ENCODE results near the gene FTO.

Gene FTO

GRCh38 chr16:54066451-54067105, 362.6 kb downstream of the FTO start:
- Histone ChIP-seq H4K8ac (ENCODE audit: low read depth, low read length) (no peak overlapping the region), H3K14ac (ENCODE audit: low read length) (no peak overlapping the region), H3K9me3 (replicated peaks in 1 of 2; ENCODE audit: control insufficient read depth in 2 of 2, insufficient read depth in 1 of 2, low read depth in 1 of 2, low read length in 2 of 2) (no peaks in the 10 kb centered on the region), H2AK5ac (ENCODE audit: low read depth, low read length) (no peak overlapping the region), H3K27me3 (ENCODE audit: control insufficient read depth in 3 of 3, insufficient read depth in 3 of 3, low read depth in 1 of 3, low read length in 3 of 3) (no peaks in the 10 kb centered on the region), H2BK12ac (ENCODE audit: low read length) (no peak overlapping the region), H3K27ac (replicated peaks; ENCODE audit: low read length) (no peak overlapping the region), H2BK120ac (ENCODE audit: low read depth, low read length) (no peak overlapping the region), H3K9ac (ENCODE audit: low read depth, low read length, poor library complexity) (no peak overlapping the region), H3K36me3 (replicated peaks in 1 of 2; ENCODE audit: control insufficient read depth in 2 of 2, insufficient read depth in 2 of 2, low read length in 2 of 2) (no peaks in the 10 kb centered on the region), H3K4ac (ENCODE audit: low read length) (no peak overlapping the region), H3K18ac (ENCODE audit: low read length) (peak overlapping the region; percentile 55), H3K23ac (ENCODE audit: low read depth, low read length, poor library complexity) (no peak overlapping the region), H3K4me1 (ENCODE audit: control insufficient read depth in 2 of 2, insufficient read depth in 1 of 2, low read depth in 1 of 2, low read length in 2 of 2) (peaks cover 10 to 19% of the 10 kb centered on the region in 2 donors), H3K79me1 (ENCODE audit: low read depth, low read length) (no peaks in the 10 kb centered on the region), H4K91ac (ENCODE audit: low read depth, low read length, poor library complexity) (no peak overlapping the region), H2BK15ac (ENCODE audit: low read length) (no peak overlapping the region), H3K4me3 (ENCODE audit: low read length in 2 of 2) (peak overlapping the region in 1 of 2 donors; percentile 32), H2AFZ (ENCODE audit: low read length) (no peak overlapping the region), H3K4me2 (ENCODE audit: insufficient read depth, low read length, poor library complexity, severe bottlenecking) (no peak overlapping the region), H2BK5ac (ENCODE audit: low read length) (no peak overlapping the region)
- DNase-seq (ENCODE audit: low spot score): no peak
- no CpG with 5 or more reads among the region's 4 CpGs for WGBS, 2 donors (ENCODE audit: extremely low coverage in 2 of 2, insufficient read length in 2 of 2, insufficient replicate concordance in 1 of 2)

- H3K9me3 ChIP-seq (replicated peaks in 1 of 2; ENCODE audit: control insufficient read depth in 2 of 2, insufficient read depth in 1 of 2, low read depth in 1 of 2, low read length in 2 of 2): no peaks in the 10 kb centered on the region
- H3K4ac ChIP-seq (ENCODE audit: low read length): no peak overlapping the region
- H3K27ac ChIP-seq (replicated peaks; ENCODE audit: low read length): no peak overlapping the region
- no peak overlapping the region for H3K4me3 ChIP-seq (ENCODE audit: low read length in 2 of 2)
- no peak overlapping the region for H4K8ac ChIP-seq (ENCODE audit: low read depth, low read length)
- no peak overlapping the region for H2BK12ac ChIP-seq (ENCODE audit: low read length)
- WGBS, 2 donors (ENCODE audit: extremely low coverage in 2 of 2, insufficient read length in 2 of 2, insufficient replicate concordance in 1 of 2): no CpG with 5 or more reads among the region's 8 CpGs
- H2BK15ac ChIP-seq (ENCODE audit: low read length): no peak overlapping the region
- H3K9ac ChIP-seq (ENCODE audit: low read depth, low read length, poor library complexity): no peak overlapping the region
- H3K18ac ChIP-seq (ENCODE audit: low read length): no peak overlapping the region
- no peaks in the 10 kb centered on the region for H3K79me1 ChIP-seq (ENCODE audit: low read depth, low read length)
- H3K23ac ChIP-seq (ENCODE audit: low read depth, low read length, poor library complexity): no peak overlapping the region
- no peaks in the 10 kb centered on the region for H3K27me3 ChIP-seq (ENCODE audit: control insufficient read depth in 3 of 3, insufficient read depth in 3 of 3, low read depth in 1 of 3, low read length in 3 of 3)
- H3K4me2 ChIP-seq (ENCODE audit: insufficient read depth, low read length, poor library complexity, severe bottlenecking): no peak overlapping the region
- no peak overlapping the region for H2BK5ac ChIP-seq (ENCODE audit: low read length)
- H2AFZ ChIP-seq (ENCODE audit: low read length): no peak overlapping the region
- H4K91ac ChIP-seq (ENCODE audit: low read depth, low read length, poor library complexity): no peak overlapping the region
- H2BK120ac ChIP-seq (ENCODE audit: low read depth, low read length): no peak overlapping the region
- H2AK5ac ChIP-seq (ENCODE audit: low read depth, low read length): no peak overlapping the region
- no peaks in the 10 kb centered on the region for H3K36me3 ChIP-seq (replicated peaks in 1 of 2; ENCODE audit: control insufficient read depth in 2 of 2, insufficient read depth in 2 of 2, low read length in 2 of 2)
- peaks cover 10 to 23% of the 10 kb centered on the region in 2 donors for H3K4me1 ChIP-seq (ENCODE audit: control insufficient read depth in 2 of 2, insufficient read depth in 1 of 2, low read depth in 1 of 2, low read length in 2 of 2)
- H3K14ac ChIP-seq (ENCODE audit: low read length): no peak overlapping the region
- DNase-seq (ENCODE audit: low spot score): no peak
These were observed 363.5 kb downstream of the FTO start for GRCh38 chr16:54067322-54068065.

GRCh38 chr16:54068212-54068611, 364.3 kb downstream of the FTO start:
- Histone ChIP-seq H3K23ac (ENCODE audit: low read depth, low read length, poor library complexity) (no peak overlapping the region), H3K27me3 (ENCODE audit: control insufficient read depth in 3 of 3, insufficient read depth in 3 of 3, low read depth in 1 of 3, low read length in 3 of 3) (no peaks in the 10 kb centered on the region), H3K4ac (ENCODE audit: low read length) (no peak overlapping the region), H4K91ac (ENCODE audit: low read depth, low read length, poor library complexity) (no peak overlapping the region), H2BK12ac (ENCODE audit: low read length) (no peak overlapping the region), H3K9me3 (replicated peaks in 1 of 2; ENCODE audit: control insufficient read depth in 2 of 2, insufficient read depth in 1 of 2, low read depth in 1 of 2, low read length in 2 of 2) (no peaks in the 10 kb centered on the region), H2AK5ac (ENCODE audit: low read depth, low read length) (no peak overlapping the region), H3K4me3 (ENCODE audit: low read length in 2 of 2) (no peak overlapping the region), H3K9ac (ENCODE audit: low read depth, low read length, poor library complexity) (no peak overlapping the region), H3K36me3 (replicated peaks in 1 of 2; ENCODE audit: control insufficient read depth in 2 of 2, insufficient read depth in 2 of 2, low read length in 2 of 2) (no peaks in the 10 kb centered on the region), H3K18ac (ENCODE audit: low read length) (no peak overlapping the region), H3K4me2 (ENCODE audit: insufficient read depth, low read length, poor library complexity, severe bottlenecking) (no peak overlapping the region), H2BK15ac (ENCODE audit: low read length) (no peak overlapping the region), H2BK5ac (ENCODE audit: low read length) (no peak overlapping the region), H2AFZ (ENCODE audit: low read length) (no peak overlapping the region), H3K79me1 (ENCODE audit: low read depth, low read length) (no peaks in the 10 kb centered on the region), H2BK120ac (ENCODE audit: low read depth, low read length) (no peak overlapping the region), H3K14ac (ENCODE audit: low read length) (no peak overlapping the region), H3K27ac (replicated peaks; ENCODE audit: low read length) (no peak overlapping the region), H4K8ac (ENCODE audit: low read depth, low read length) (no peak overlapping the region), H3K4me1 (ENCODE audit: control insufficient read depth in 2 of 2, insufficient read depth in 1 of 2, low read depth in 1 of 2, low read length in 2 of 2) (peaks cover 8 to 20% of the 10 kb centered on the region in 2 donors)
- DNase-seq (ENCODE audit: low spot score): no peak
- WGBS, 2 donors (ENCODE audit: extremely low coverage in 2 of 2, insufficient read length in 2 of 2, insufficient replicate concordance in 1 of 2): no CpG with 5 or more reads among the region's 2 CpGs

GRCh38 chr16:54069601-54070239, 365.8 kb downstream of the FTO start:
- no peaks in the 10 kb centered on the region for H3K9me3 ChIP-seq (replicated peaks in 1 of 2; ENCODE audit: control insufficient read depth in 2 of 2, insufficient read depth in 1 of 2, low read depth in 1 of 2, low read length in 2 of 2)
- H4K8ac ChIP-seq (ENCODE audit: low read depth, low read length): no peak overlapping the region
- no peak overlapping the region for H2AFZ ChIP-seq (ENCODE audit: low read length)
- no peaks in the 10 kb centered on the region for H3K36me3 ChIP-seq (replicated peaks in 1 of 2; ENCODE audit: control insufficient read depth in 2 of 2, insufficient read depth in 2 of 2, low read length in 2 of 2)
- no peak overlapping the region for H2BK5ac ChIP-seq (ENCODE audit: low read length)
- no peak overlapping the region for H3K23ac ChIP-seq (ENCODE audit: low read depth, low read length, poor library complexity)
- no peak overlapping the region for H3K4ac ChIP-seq (ENCODE audit: low read length)
- no peak overlapping the region for H3K14ac ChIP-seq (ENCODE audit: low read length)
- H3K9ac ChIP-seq (ENCODE audit: low read depth, low read length, poor library complexity): no peak overlapping the region
- WGBS, 2 donors (ENCODE audit: extremely low coverage in 2 of 2, insufficient read length in 2 of 2, insufficient replicate concordance in 1 of 2): no CpG with 5 or more reads among the region's 3 CpGs
- no peaks in the 10 kb centered on the region for H3K79me1 ChIP-seq (ENCODE audit: low read depth, low read length)
- H3K27ac ChIP-seq (replicated peaks; ENCODE audit: low read length): no peak overlapping the region
- H3K4me2 ChIP-seq (ENCODE audit: insufficient read depth, low read length, poor library complexity, severe bottlenecking): no peak overlapping the region
- no peak overlapping the region for H2BK15ac ChIP-seq (ENCODE audit: low read length)
- peaks cover 8 to 17% of the 10 kb centered on the region in 2 donors for H3K4me1 ChIP-seq (ENCODE audit: control insufficient read depth in 2 of 2, insufficient read depth in 1 of 2, low read depth in 1 of 2, low read length in 2 of 2)
- no peak overlapping the region for H3K18ac ChIP-seq (ENCODE audit: low read length)
- no peak for DNase-seq (ENCODE audit: low spot score)
- H2BK12ac ChIP-seq (ENCODE audit: low read length): no peak overlapping the region
- H2BK120ac ChIP-seq (ENCODE audit: low read depth, low read length): no peak overlapping the region
- H2AK5ac ChIP-seq (ENCODE audit: low read depth, low read length): no peak overlapping the region
- H3K27me3 ChIP-seq (ENCODE audit: control insufficient read depth in 3 of 3, insufficient read depth in 3 of 3, low read depth in 1 of 3, low read length in 3 of 3): no peaks in the 10 kb centered on the region
- H4K91ac ChIP-seq (ENCODE audit: low read depth, low read length, poor library complexity): no peak overlapping the region
- no peak overlapping the region for H3K4me3 ChIP-seq (ENCODE audit: low read length in 2 of 2)

All from neuronal stem cell (in vitro differentiated cells).